PC-9 (cell line): ENCODE results near the gene IGFLR1.

Source experiments
- CTCF ChIP-seq: fragments of 200-600 bp; sonication (generic); conservative IDR thresholded peaks from 2 replicates; pipeline ENCODE4 v1.6.1; 2017; ENCODE audit warnings: mixed run types, antibody characterized with exemption, mild to moderate bottlenecking, moderate library complexity
- EZH2 ChIP-seq: fragments of 200-600 bp; sonication (generic); IDR thresholded peaks from 2 replicates; pipeline ENCODE4 v1.8.0; 2017; ENCODE audit warnings: antibody characterized with exemption, low read depth

GRCh38 chr19:35715355-35715809 lies 26.9 kb downstream of the IGFLR1 start:
- TF ChIP-seq CTCF (no peak), EZH2 (no peak)
